ENCODE results near the gene ENTPD2. TPM values are rescaled to one million over a fixed set of nuclear protein-coding genes. Genes with fewer than 3 reads are reported as not detected.

Gene ENTPD2
- total RNA-seq, 4 donors from 2014 or later: 10.1 to 14.7 (median 12.1) TPM

DNA sequence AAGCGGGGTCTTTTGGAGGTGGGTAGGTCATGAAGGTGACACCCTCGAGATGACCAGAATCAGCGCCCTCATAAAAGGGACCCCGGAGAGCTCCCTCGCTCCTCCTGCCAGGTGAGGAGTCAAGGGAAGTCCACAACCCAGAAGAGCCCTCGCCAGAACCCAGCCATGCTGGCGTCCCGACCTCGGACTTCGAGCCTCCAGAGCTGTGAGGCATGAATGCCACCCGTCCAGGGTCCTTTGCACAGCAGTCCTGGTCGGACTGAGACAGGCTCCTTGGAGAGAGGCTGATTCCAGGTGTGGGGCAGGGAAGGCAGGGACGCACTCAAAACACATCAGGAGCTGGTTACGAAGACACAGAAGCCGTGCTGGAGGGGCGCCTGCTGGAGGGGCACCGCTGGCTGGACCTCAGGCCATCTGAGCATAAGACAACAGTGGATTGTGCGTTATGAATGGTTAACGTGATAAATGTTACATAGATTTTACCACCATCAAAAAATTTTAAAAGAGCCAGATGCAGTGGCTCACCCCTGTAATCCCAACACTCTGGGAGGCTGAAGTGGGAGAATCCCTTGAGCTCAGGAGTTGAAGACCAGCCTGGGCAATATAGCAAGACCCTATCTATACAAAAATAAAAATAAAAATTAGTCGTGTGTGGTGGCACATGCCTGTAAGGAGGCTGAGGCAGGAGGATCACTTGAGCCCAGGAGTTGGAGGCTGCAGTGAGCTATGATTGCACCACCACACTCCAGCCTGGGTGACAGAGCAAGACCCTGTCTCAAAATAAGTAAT is 51.8 kb downstream of the ENTPD2 start:
- 80 to 83% methylated on average over 20 of the region's 20 CpGs for WGBS, 2 donors
- H3K4me3 ChIP-seq (ENCODE audit: low read depth, poor library complexity, severe bottlenecking): no peak overlapping the region
- DNase-seq (ENCODE audit: low spot score in 2 of 2): no peak
- TF ChIP-seq, protein P1, sequence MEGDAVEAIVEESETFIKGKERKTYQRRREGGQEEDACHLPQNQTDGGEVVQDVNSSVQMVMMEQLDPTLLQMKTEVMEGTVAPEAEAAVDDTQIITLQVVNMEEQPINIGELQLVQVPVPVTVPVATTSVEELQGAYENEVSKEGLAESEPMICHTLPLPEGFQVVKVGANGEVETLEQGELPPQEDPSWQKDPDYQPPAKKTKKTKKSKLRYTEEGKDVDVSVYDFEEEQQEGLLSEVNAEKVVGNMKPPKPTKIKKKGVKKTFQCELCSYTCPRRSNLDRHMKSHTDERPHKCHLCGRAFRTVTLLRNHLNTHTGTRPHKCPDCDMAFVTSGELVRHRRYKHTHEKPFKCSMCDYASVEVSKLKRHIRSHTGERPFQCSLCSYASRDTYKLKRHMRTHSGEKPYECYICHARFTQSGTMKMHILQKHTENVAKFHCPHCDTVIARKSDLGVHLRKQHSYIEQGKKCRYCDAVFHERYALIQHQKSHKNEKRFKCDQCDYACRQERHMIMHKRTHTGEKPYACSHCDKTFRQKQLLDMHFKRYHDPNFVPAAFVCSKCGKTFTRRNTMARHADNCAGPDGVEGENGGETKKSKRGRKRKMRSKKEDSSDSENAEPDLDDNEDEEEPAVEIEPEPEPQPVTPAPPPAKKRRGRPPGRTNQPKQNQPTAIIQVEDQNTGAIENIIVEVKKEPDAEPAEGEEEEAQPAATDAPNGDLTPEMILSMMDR (IDR thresholded peaks at IDR 0.05): no peak
- no peak for TF ChIP-seq POLR2A (IDR thresholded peaks at IDR 0.05)
- intact Hi-C loops (cut with DNase I; ENCODE audit: low total_unique reads): no loop called here

DNA sequence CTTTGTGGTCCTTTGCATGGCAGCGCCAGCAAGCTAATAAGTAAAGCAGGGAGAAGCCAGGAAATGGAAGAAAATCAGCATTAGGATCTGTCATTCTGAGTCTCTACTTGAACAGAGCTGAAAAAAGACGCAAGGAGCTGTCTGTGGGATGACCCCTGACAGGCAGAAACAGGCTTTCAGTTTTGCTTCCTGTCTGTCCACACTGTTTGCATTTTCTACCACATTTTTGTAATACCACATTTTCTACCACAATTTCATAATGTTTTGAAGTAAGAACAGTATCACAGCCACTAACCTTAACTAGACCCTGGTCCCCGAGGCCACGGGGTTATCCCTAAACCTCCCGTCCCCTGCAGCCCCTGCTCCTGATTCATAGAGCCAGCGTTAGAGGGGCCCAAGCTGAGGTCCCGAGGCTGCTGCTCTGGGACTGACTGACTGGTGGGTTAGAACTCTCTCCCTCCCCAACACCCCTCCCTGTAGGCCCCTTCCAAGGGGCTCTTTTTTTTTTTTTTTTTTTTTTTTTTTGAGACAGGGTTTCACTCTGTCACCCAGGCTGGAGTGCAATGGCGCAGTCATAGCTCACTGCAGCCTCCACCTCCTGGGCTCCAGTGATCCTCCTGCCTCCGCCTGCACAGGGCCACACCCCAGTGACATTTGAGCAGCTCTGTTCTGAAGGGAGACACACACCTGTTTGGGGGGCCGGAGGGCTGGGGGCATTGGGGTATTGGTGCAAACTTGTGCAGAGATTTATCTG is 53.5 kb downstream of the ENTPD2 start:
- intact Hi-C loops (cut with DNase I; ENCODE audit: low total_unique reads): no loop called here
- no peak for TF ChIP-seq POLR2A (IDR thresholded peaks at IDR 0.05)
- TF ChIP-seq, protein P1 (IDR thresholded peaks at IDR 0.05): no peak
- H3K4me3 ChIP-seq (ENCODE audit: low read depth, poor library complexity, severe bottlenecking): no peak overlapping the region
- no peak for DNase-seq (ENCODE audit: low spot score in 2 of 2)
- WGBS, 2 donors: 61 to 69% methylated on average over 10 of the region's 10 CpGs

Other genes with a start within 250 kb of the ENTPD2 start
- 10 to 100 TPM; 47.8 to 75.1 (median 55.5) TPM for gene RABL6, start 246.1 kb downstream of the ENTPD2 start, total RNA-seq
- gene AJM1, start 211.6 kb downstream of the ENTPD2 start, total RNA-seq: 1 to 10 TPM; 1.4 to 2.9 (median 1.6) TPM
- 10 to 100 TPM; 22.0 to 60.4 (median 48.7) TPM for gene PHPT1, start 204.7 kb downstream of the ENTPD2 start, total RNA-seq
- gene MAMDC4, start 201.7 kb downstream of the ENTPD2 start, total RNA-seq: 1 to 10 TPM in 3 of 4 donors, under 1 TPM in 1; 0.89 to 1.4 (median 1.4) TPM
- gene EDF1, start 187.8 kb downstream of the ENTPD2 start, total RNA-seq: 100 to 1,000 TPM; 354 to 399 (median 376) TPM
- 10 to 100 TPM; 13.2 to 16.7 (median 15.8) TPM for gene TRAF2, start 167.5 kb downstream of the ENTPD2 start, total RNA-seq
- gene FBXW5, start 109.3 kb downstream of the ENTPD2 start, total RNA-seq: 100 to 1,000 TPM; 145 to 182 (median 154) TPM
- gene C8G, start 108.8 kb downstream of the ENTPD2 start, total RNA-seq: not detected
- not detected for gene LCN12, start 101.8 kb downstream of the ENTPD2 start, total RNA-seq
- gene PTGDS, start 76.6 kb downstream of the ENTPD2 start, total RNA-seq: 10 to 100 TPM in 3 of 4 donors, 1 to 10 TPM in 1; 9.7 to 75.3 (median 14.8) TPM
- gene LCNL1, start 71.1 kb downstream of the ENTPD2 start, total RNA-seq: under 1 TPM in 2 of 4 donors, not detected in 2; 0.36 to 0.37 TPM
- gene PAXX, start 61.6 kb downstream of the ENTPD2 start, total RNA-seq: 10 to 100 TPM; 38.7 to 75.8 (median 58.2) TPM
- 100 to 1,000 TPM; 114 to 328 (median 163) TPM for gene CLIC3, start 57.5 kb downstream of the ENTPD2 start, total RNA-seq
- 10 to 100 TPM; 18.2 to 27.6 (median 23.7) TPM for gene ABCA2, start 25.8 kb downstream of the ENTPD2 start, total RNA-seq
- under 1 TPM in 2 of 4 donors, not detected in 2; 0.22 to 0.39 TPM for gene FUT7, start 22.0 kb downstream of the ENTPD2 start, total RNA-seq
- gene NPDC1, start 7.9 kb downstream of the ENTPD2 start, total RNA-seq: 10 to 100 TPM; 29.1 to 63.9 (median 56.1) TPM
- gene SAPCD2, start 16.5 kb upstream of the ENTPD2 start, total RNA-seq: 10 to 100 TPM in 2 of 4 donors, 1 to 10 TPM in 2; 5.7 to 25.6 (median 13.7) TPM
- gene UAP1L1, start 23.5 kb upstream of the ENTPD2 start, total RNA-seq: 10 to 100 TPM in 1 of 4 donors, 1 to 10 TPM in 3; 6.6 to 13.7 (median 7.9) TPM
- 10 to 100 TPM; 57.7 to 81.0 (median 61.8) TPM for gene MAN1B1, start 32.9 kb upstream of the ENTPD2 start, total RNA-seq
- gene DPP7, start 60.7 kb upstream of the ENTPD2 start, total RNA-seq: 100 to 1,000 TPM; 123 to 144 (median 138) TPM
- gene GRIN1, start 85.1 kb upstream of the ENTPD2 start, total RNA-seq: 1 to 10 TPM in 1 of 4 donors, under 1 TPM in 2, not detected in 1; 0.10 to 2.4 (median 0.49) TPM
- gene LRRC26, start 116.0 kb upstream of the ENTPD2 start, total RNA-seq: 10 to 100 TPM in 3 of 4 donors, 1 to 10 TPM in 1; 4.1 to 29.0 (median 21.3) TPM
- not detected for gene TMEM210, start 118.0 kb upstream of the ENTPD2 start, total RNA-seq
- 10 to 100 TPM; 26.2 to 69.3 (median 30.5) TPM for gene ANAPC2, start 134.5 kb upstream of the ENTPD2 start, total RNA-seq
- 100 to 1,000 TPM in 2 of 4 donors, 10 to 100 TPM in 2; 79.2 to 112 (median 93.1) TPM for gene SSNA1, start 134.6 kb upstream of the ENTPD2 start, total RNA-seq
- 10 to 100 TPM; 27.6 to 34.2 (median 29.1) TPM for gene TPRN, start 146.7 kb upstream of the ENTPD2 start, total RNA-seq
- gene TMEM203, start 151.6 kb upstream of the ENTPD2 start, total RNA-seq: 10 to 100 TPM; 45.7 to 60.7 (median 49.4) TPM
- gene NDOR1, start 151.6 kb upstream of the ENTPD2 start, total RNA-seq: 10 to 100 TPM in 3 of 4 donors, 1 to 10 TPM in 1; 8.1 to 18.6 (median 11.6) TPM
- gene RNF208, start 168.2 kb upstream of the ENTPD2 start, total RNA-seq: 10 to 100 TPM in 1 of 4 donors, 1 to 10 TPM in 3; 3.7 to 10.2 (median 5.5) TPM
- 100 to 1,000 TPM in 1 of 4 donors, 10 to 100 TPM in 3; 40.2 to 119 (median 67.6) TPM for gene CYSRT1, start 171.1 kb upstream of the ENTPD2 start, total RNA-seq
- 1 to 10 TPM in 2 of 4 donors, under 1 TPM in 1, not detected in 1; 0.25 to 3.2 (median 2.4) TPM for gene RNF224, start 173.4 kb upstream of the ENTPD2 start, total RNA-seq
- gene SLC34A3, start 176.8 kb upstream of the ENTPD2 start, total RNA-seq: 1 to 10 TPM in 1 of 4 donors, not detected in 3; 1.6 TPM
- 100 to 1,000 TPM; 317 to 604 (median 408) TPM for gene TUBB4B, start 187.2 kb upstream of the ENTPD2 start, total RNA-seq
- gene STPG3, start 197.2 kb upstream of the ENTPD2 start, total RNA-seq: not detected
- 10 to 100 TPM; 40.7 to 52.7 (median 49.9) TPM for gene NELFB, start 201.3 kb upstream of the ENTPD2 start, total RNA-seq
- 1 to 10 TPM; 4.9 to 7.4 (median 5.6) TPM for gene TOR4A, start 223.7 kb upstream of the ENTPD2 start, total RNA-seq
- gene NRARP, start 248.2 kb upstream of the ENTPD2 start, total RNA-seq: 10 to 100 TPM; 28.5 to 49.2 (median 41.0) TPM